Gastroesophageal sphincter (tissue), 4 donors: Measurements from ENCODE around the gene NNAT. TPM values are rescaled to one million over a fixed set of nuclear protein-coding genes. Genes with fewer than 3 reads are reported as not detected.

Experiments used
- ATAC-seq: fragments of 150-250 bp; one replicate; pipeline ENCODE4 v1.9.1; 2016; ENCODE audit warnings: mild to moderate bottlenecking, moderate library complexity
- H3K27ac ChIP-seq, 4 donors: fragments of 200-600 bp; sonication (generic) in 3 of 4; 1 replicate in 3 of 4; 2 replicates in 1 of 4; pipeline ENCODE4 v1.5.1; 2016 to 2019
- H3K27me3 ChIP-seq: fragments of 200-600 bp; sonication (generic); one replicate; pipeline ENCODE4 v1.5.1; 2019
- H3K36me3 ChIP-seq, 2 donors: fragments of 200-600 bp; sonication (generic); one replicate each; pipeline ENCODE4 v1.5.1; 2019; ENCODE audit warnings: control low read depth in 1 of 2
- H3K4me1 ChIP-seq, 3 donors: fragments of 200-600 bp; sonication (generic); 1 replicate in 2 of 3; 2 replicates in 1 of 3; pipeline ENCODE4 v1.5.1; 2016 to 2019; ENCODE audit warnings: control low read depth in 2 of 3
- H3K4me3 ChIP-seq, 2 donors: fragments of 200-600 bp; sonication (generic); one replicate each; pipeline ENCODE4 v1.5.1; 2019; ENCODE audit warnings: mild to moderate bottlenecking in 1 of 2, moderate library complexity in 1 of 2
- H3K9me3 ChIP-seq, 3 donors: fragments of 200-600 bp; sonication (generic); one replicate each; pipeline ENCODE4 v1.5.1; 2017 to 2019; ENCODE audit warnings: control low read depth in 2 of 3
- CTCF ChIP-seq, 4 experiments: fragments of 200-600 bp in 2 of 4; fragments of 450-650 bp in 2 of 4; sonication (generic) in 1 of 4; IDR thresholded peaks; one replicate each; pipeline ENCODE4 v1.5.1; 2017 to 2019; ENCODE audit warnings: antibody characterized with exemption in 4 of 4, mild to moderate bottlenecking in 2 of 4, moderate library complexity in 2 of 4
- EP300 ChIP-seq: sonication (generic); formaldehyde crosslinking; IDR thresholded peaks from one replicate; pipeline ENCODE4 v1.6.1; 2017; ENCODE audit warnings: antibody characterized with exemption, mild to moderate bottlenecking
- POLR2A ChIP-seq, 2 donors: fragments of 450-650 bp; IDR thresholded peaks; one replicate each; pipeline ENCODE4 v1.6.1; 2017; ENCODE audit warnings: antibody characterized with exemption in 2 of 2, mild to moderate bottlenecking in 2 of 2, moderate library complexity in 1 of 2
- POLR2AphosphoS5 ChIP-seq: sonication (generic); formaldehyde crosslinking; IDR thresholded peaks from one replicate; pipeline ENCODE4 v1.6.1; 2017; ENCODE audit warnings: antibody characterized with exemption
- WGBS, 2 donors: methylation state at CpG; one replicate each; pipeline ENCODE4 v1.1.5; 2018; ENCODE audit warnings: low coverage in 1 of 2; 5-methylcytosine and 5-hydroxymethylcytosine counted together
- total RNA-seq, 4 donors: library from RNA; depleted of rRNA; stranded (reverse); fragments of >200 nt; gene quantifications; one replicate each; pipeline ENCODE4 v1.1.0, GENCODE V29; 2016

NNAT gene
- total RNA-seq, 4 donors from 2014 or later = 3.3 to 8.8 (median 7.7) TPM

GRCh38 chr20:37523911-37524700, 3.1 kb downstream of the NNAT start:
- Histone ChIP-seq H3K27ac (peak overlapping the region in 3 of 4 donors; percentile 15 to 98 (median 21)), H3K9me3 (no peaks in the 10 kb centered on the region), H3K27me3 (no peaks in the 10 kb centered on the region), H3K4me3 (no peak overlapping the region), H3K4me1 (peaks cover 0 to 82% (median 44%) of the 10 kb centered on the region in 3 donors), H3K36me3 (peaks cover 0 to 8% of the 10 kb centered on the region in 2 donors)
- no peak for TF ChIP-seq EP300
- TF ChIP-seq CTCF (IDR thresholded peaks at IDR 0.05) = no peak
- TF ChIP-seq POLR2AphosphoS5 = no peak
- TF ChIP-seq POLR2A (IDR thresholded peaks at IDR 0.05) = no peak
- ATAC-seq = no peak
- WGBS, 2 donors = 60 to 82% methylated on average over 6 to 8 of the region's 10 CpGs

DNA sequence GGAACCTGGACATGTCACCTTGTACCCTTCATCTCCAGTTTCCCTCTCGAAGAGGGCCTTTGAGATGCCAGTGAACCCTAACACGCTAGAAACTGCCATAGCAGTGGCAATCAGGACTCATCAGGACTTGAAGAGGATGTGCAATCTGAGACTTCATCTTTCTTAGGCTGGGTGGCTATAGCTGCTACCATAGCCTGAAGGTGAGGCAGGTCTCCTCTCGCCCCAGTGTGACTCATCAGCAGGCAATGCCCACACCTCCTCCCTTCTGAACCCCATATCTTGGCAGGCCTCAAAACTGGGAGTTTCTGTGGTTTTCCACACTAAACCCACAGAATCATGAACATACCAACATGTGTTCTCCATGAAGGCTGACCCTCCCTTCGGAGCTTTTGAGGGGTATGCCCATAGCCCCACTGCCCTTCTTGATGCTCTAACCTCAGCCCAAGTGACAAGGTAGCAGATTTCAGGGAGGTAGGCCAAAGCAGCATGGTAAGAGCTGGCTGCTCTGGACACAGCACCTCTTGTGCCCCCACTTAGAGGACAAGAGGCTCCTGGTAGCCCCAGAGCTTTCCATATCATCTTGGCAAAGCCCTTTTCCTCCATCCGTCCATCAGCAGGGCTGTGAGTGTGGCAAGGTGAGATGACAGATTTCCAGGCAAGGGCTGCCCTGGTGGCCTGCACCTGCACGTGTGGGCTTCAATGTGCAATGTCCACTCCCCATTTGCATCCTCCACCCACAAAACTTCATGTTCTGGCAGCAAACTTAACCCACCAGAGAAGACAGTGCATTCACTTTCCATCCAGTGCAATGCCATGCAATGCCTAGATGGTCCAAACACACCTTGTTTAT, 4.0 kb downstream of the NNAT start:
- Histone ChIP-seq H3K27ac (peak overlapping the region in 3 of 4 donors; percentile 15 to 98 (median 97)), H3K4me1 (peaks cover 0 to 73% (median 35%) of the 10 kb centered on the region in 3 donors)
- 0 to 21% methylated on average over 1 to 3 of the region's 6 CpGs for WGBS, 2 donors

DNA sequence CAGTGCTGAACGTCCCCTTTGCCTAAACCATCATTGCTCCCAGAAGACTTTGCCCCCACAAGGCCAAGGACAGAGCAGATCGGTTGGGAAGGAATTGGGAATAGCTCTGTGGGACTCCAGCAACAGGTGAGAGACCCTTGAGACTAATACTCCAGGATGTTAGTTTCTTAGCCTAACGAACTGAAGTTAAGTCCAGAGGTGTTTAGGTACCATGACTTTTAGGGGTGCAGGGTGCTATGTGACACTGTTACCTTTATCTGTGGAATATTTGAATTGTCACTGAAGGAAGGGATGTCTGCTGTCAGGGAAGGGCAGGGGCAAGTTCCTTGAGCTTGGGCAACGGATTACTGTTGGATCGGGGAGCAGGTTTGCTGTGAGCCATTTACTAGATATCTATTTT, 4.8 kb downstream of the NNAT start:
- Histone ChIP-seq H3K27ac (peak overlapping the region; percentile 79 to 98 (median 95)), H3K4me1 (peaks cover 0 to 66% (median 32%) of the 10 kb centered on the region in 3 donors), H3K9me3 (no peaks in the 10 kb centered on the region), H3K36me3 (peaks cover 0 to 4% of the 10 kb centered on the region in 2 donors), H3K27me3 (no peaks in the 10 kb centered on the region), H3K4me3 (peak overlapping the region; percentile 83 to 100)
- TF ChIP-seq POLR2A (IDR thresholded peaks at IDR 0.05) (no peak), EP300 (no peak), POLR2AphosphoS5 (no peak), CTCF (IDR thresholded peaks at IDR 0.05) (no peak)
- 30 to 42% methylated on average over 4 to 5 of the region's 5 CpGs for WGBS, 2 donors
- no peak for ATAC-seq

More for the DNA sequence above, 4.0 kb downstream of the NNAT start:
- TF ChIP-seq POLR2AphosphoS5 (no peak), POLR2A (IDR thresholded peaks at IDR 0.05) (no peak), CTCF (IDR thresholded peaks at IDR 0.05) (no peak), EP300 (no peak)
- peak overlapping the region in 1 of 2 donors; percentile 100 for H3K4me3 ChIP-seq
- no peaks in the 10 kb centered on the region for H3K9me3 ChIP-seq
- no peaks in the 10 kb centered on the region for H3K27me3 ChIP-seq
- no peak for ATAC-seq
- H3K36me3 ChIP-seq = peaks cover 0 to 8% of the 10 kb centered on the region in 2 donors

DNA sequence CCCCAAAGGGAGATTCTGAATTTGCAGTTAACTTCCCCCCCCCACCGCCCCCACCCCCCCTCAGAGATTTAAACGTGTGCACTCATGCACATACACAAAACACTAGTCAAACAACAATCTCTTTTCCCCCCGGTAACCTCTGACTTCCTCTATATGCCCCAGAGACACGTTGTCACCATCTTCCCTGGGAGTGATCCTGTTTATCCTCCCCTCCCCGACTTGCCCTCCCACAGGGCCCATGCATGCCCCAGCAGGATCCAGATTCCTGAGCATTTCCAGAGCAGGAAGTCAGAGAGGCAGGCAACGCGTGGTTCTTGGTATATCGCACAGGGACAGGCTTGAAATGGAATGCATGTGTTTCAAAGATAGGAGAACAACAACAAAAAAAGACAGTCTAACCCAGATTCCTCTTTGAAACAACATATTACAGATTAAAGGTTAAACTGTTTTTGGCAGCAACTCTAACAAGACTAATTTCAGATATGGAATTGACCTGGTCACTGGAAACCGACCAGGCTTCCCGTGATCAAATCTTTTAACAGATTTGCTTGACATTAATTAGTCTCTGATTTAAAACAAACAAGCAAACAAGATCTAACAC, 5.3 kb downstream of the NNAT start:
- ATAC-seq = peak; percentile 17
- H3K4me1 ChIP-seq = peaks cover 0 to 61% (median 32%) of the 10 kb centered on the region in 3 donors
- WGBS, 2 donors = 0% methylated on average over 5 to 9 of the region's 10 CpGs

More for the DNA sequence above, 5.3 kb downstream of the NNAT start:
- H3K36me3 ChIP-seq = no peaks in the 10 kb centered on the region
- TF ChIP-seq POLR2AphosphoS5 (peak; percentile 24), EP300 (no peak), POLR2A (IDR thresholded peaks at IDR 0.05) (no peak), CTCF (IDR thresholded peaks at IDR 0.05) (no peak)
- H3K9me3 ChIP-seq = no peaks in the 10 kb centered on the region
- peak overlapping the region; percentile 79 to 98 (median 95) for H3K27ac ChIP-seq
- peak overlapping the region; percentile 83 to 100 for H3K4me3 ChIP-seq
- H3K27me3 ChIP-seq = no peaks in the 10 kb centered on the region
